ENCODE measurements around the gene PEX5L. TPM values are rescaled to one million over a fixed set of nuclear protein-coding genes. Genes with fewer than 3 reads are reported as not detected.

The PEX5L gene
- total and polyA plus RNA-seq, 10 of the 15 experiments (the other 5 are each of a cell fraction or from before 2014, with no cell fraction given): 0.11 to 17.0 (median 0.50) TPM

DNA sequence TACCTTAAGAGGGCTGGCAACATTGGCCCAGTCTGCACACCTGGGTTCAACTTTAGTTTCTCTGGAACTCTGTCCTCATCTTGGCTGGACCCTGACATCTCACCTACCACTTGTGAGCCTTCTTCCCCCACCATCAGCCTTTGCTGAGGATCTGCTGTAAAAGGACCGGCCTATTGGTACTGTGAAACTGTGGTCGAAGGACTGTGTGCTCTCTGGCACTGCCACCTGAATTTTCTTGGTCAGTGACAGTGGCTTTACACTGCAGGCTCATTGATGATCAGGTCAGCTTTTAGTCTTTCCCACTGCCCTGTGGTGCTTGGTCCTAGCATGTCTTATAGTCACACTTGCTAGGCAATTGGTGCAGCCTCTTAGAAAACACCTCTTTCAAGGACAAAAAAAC is 86.9 kb downstream of the PEX5L start:
- Histone ChIP-seq H2AFZ (ENCODE audit: control insufficient read depth, low read depth, low read length) (no peak overlapping the region), H3K9ac (ENCODE audit: control insufficient read depth, insufficient read depth, low read length) (no peak overlapping the region), H3K9me3 (replicated peaks; ENCODE audit: control insufficient read depth, insufficient read depth, low read length) (peaks cover 3% of the 10 kb centered on the region; the same call in 2 of the 3 replicates), H3K4me1 (ENCODE audit: control insufficient read depth, insufficient read depth, low read length) (no peaks in the 10 kb centered on the region), H4K20me1 (ENCODE audit: control insufficient read depth, insufficient read depth) (no peaks in the 10 kb centered on the region), H3K4me2 (ENCODE audit: control insufficient read depth, insufficient read depth) (no peak overlapping the region), H3K27me3 (replicated peaks in 1 of 2; ENCODE audit: control insufficient read depth in 2 of 2, insufficient read depth in 2 of 2, low read length in 1 of 2) (no peaks in the 10 kb centered on the region), H3K27ac (ENCODE audit: control insufficient read depth, insufficient read depth) (no peak overlapping the region), H3K79me2 (ENCODE audit: control insufficient read depth, insufficient read depth, low read length) (no peaks in the 10 kb centered on the region), H3K4me3 (no peak overlapping the region), H3K36me3 (ENCODE audit: control insufficient read depth in 2 of 2, insufficient read depth in 2 of 2, low read length in 1 of 2) (no peaks in the 10 kb centered on the region)
- FAIRE-seq (no peak), ATAC-seq (peak; percentile 31), DNase-seq (ENCODE audit: low read depth, low spot score) (no peak)
- ChIA-PET RAD21 (ENCODE audit: unreplicated experiment) (no interaction called here), CTCF (interaction anchor here (3.3 kb wide), 1 partner anchor 20 kb away, joined by 27 read pairs; no protein-coding TSS in a partner anchor), SMC1A (ENCODE audit: uncharacterized antibody, unreplicated experiment) (interaction anchor here (4.4 kb wide), 1 partner anchor 18 kb away, joined by 18 read pairs; no protein-coding TSS in a partner anchor), POLR2A (no interaction called here)
- intact Hi-C loops (cut with micrococcal nuclease; ENCODE audit: unreplicated experiment) (loop anchor here (10.0 kb wide), 1 partner anchor 315 kb away; no protein-coding TSS in a partner anchor), in situ Hi-C loops (cut with MboI) (loop anchor here (25.0 kb wide), 2 partner anchors 888 to 1438 kb away; partner anchors contain the start of gene ZMAT3)
- no TSS peak for BruUV-seq (replicated peaks)
- WGBS (ENCODE audit: insufficient coverage, insufficient replicate concordance, low lambda C conversion rate, missing lambda C conversion rate): 51% methylated on average over 2 of the region's 2 CpGs
- no peak for TF ChIP-seq MYB (IDR thresholded peaks at IDR 0.05; ENCODE audit: borderline replicate concordance, low read depth, low read length)
- TF ChIP-seq SRF (IDR thresholded peaks at IDR 0.05; ENCODE audit: low read depth in 2 of 2, low read length in 2 of 2): no peak
- TF ChIP-seq CBX3 (IDR thresholded peaks at IDR 0.05; ENCODE audit: borderline replicate concordance, low read depth): no peak
- no peak for TF ChIP-seq NR2C2 (IDR thresholded peaks at IDR 0.05; ENCODE audit: borderline replicate concordance, control insufficient read depth, insufficient read length, low read depth)
- TF ChIP-seq ZSCAN29 (IDR thresholded peaks at IDR 0.05): no peak
- TF ChIP-seq, protein P1, sequence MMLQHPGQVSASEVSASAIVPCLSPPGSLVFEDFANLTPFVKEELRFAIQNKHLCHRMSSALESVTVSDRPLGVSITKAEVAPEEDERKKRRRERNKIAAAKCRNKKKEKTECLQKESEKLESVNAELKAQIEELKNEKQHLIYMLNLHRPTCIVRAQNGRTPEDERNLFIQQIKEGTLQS (IDR thresholded peaks at IDR 0.05; ENCODE audit: borderline replicate concordance, extremely low read depth, low read depth, low read length): no peak
- no peak for TF ChIP-seq ZBED1 (IDR thresholded peaks at IDR 0.05; ENCODE audit: borderline replicate concordance)
- no peak for TF ChIP-seq SIX5 (IDR thresholded peaks at IDR 0.05; ENCODE audit: low read depth, low read length, severe bottlenecking)
- no peak for TF ChIP-seq HCFC1 (IDR thresholded peaks at IDR 0.05; ENCODE audit: low read length)
- TF ChIP-seq FOXK2 (IDR thresholded peaks at IDR 0.05): no peak
- no peak for TF ChIP-seq ZNF384 (IDR thresholded peaks at IDR 0.05; ENCODE audit: borderline replicate concordance, low read depth, low read length)
- TF ChIP-seq TCF12 (IDR thresholded peaks at IDR 0.05; ENCODE audit: low read depth, low read length): no peak
- TF ChIP-seq, protein P2, sequence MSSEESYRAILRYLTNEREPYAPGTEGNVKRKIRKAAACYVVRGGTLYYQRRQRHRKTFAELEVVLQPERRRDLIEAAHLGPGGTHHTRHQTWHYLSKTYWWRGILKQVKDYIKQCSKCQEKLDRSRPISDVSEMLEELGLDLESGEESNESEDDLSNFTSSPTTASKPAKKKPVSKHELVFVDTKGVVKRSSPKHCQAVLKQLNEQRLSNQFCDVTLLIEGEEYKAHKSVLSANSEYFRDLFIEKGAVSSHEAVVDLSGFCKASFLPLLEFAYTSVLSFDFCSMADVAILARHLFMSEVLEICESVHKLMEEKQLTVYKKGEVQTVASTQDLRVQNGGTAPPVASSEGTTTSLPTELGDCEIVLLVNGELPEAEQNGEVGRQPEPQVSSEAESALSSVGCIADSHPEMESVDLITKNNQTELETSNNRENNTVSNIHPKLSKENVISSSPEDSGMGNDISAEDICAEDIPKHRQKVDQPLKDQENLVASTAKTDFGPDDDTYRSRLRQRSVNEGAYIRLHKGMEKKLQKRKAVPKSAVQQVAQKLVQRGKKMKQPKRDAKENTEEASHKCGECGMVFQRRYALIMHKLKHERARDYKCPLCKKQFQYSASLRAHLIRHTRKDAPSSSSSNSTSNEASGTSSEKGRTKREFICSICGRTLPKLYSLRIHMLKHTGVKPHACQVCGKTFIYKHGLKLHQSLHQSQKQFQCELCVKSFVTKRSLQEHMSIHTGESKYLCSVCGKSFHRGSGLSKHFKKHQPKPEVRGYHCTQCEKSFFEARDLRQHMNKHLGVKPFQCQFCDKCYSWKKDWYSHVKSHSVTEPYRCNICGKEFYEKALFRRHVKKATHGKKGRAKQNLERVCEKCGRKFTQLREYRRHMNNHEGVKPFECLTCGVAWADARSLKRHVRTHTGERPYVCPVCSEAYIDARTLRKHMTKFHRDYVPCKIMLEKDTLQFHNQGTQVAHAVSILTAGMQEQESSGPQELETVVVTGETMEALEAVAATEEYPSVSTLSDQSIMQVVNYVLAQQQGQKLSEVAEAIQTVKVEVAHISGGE (CRISPR knock-in tag; IDR thresholded peaks at IDR 0.05): no peak
- TF ChIP-seq BCL11A (IDR thresholded peaks at IDR 0.05; ENCODE audit: low read depth, low read length): no peak
- no peak for TF ChIP-seq YBX1 (IDR thresholded peaks at IDR 0.05)
- no peak for TF ChIP-seq POLR2A (IDR thresholded peaks at IDR 0.05; ENCODE audit: low read depth, low read length)
- TF ChIP-seq SMAD1 (IDR thresholded peaks at IDR 0.05; ENCODE audit: low read depth, partially characterized antibody): no peak
- no peak for TF ChIP-seq POLR2AphosphoS2 (IDR thresholded peaks at IDR 0.05; ENCODE audit: low read depth, low read length)
